LHCN-M2 (cell line): ENCODE measurements around the gene EIF4A2. TPM values are rescaled to one million over a fixed set of nuclear protein-coding genes. Genes with fewer than 3 reads are reported as not detected.

Experiments used
- DNase-seq: peaks from one replicate; pipeline ENCODE4 v3.0.0-alpha.2; 2012; ENCODE audit warnings: low read depth
- polyA plus RNA-seq: library from polyadenylated mRNA; unstranded; fragments of >200 nt; gene quantifications from one replicate; pipeline ENCODE4 v1.2.1, GENCODE V29; 2012; ENCODE audit warnings: missing spikeins
- total RNA-seq: library from RNA; depleted of rRNA; stranded (reverse); fragments of >200 nt; gene quantifications from 2 replicates; pipeline ENCODE4 v1.2.3, GENCODE V29; 2014; rRNA removed

Gene EIF4A2
- 493 and 693 TPM in 2 replicates for total RNA-seq
- 235 TPM for polyA plus RNA-seq

GRCh38 chr3:186783058-186783730, at the start of gene EIF4A2:
Gene EIF4A2, plus strand, starts transcription at chr3:186783577. Its CDS starts 34 bp downstream, at chr3:186783611.
- peak; percentile 85 for DNase-seq

GRCh38 chr3:186742618-186743380, 40.6 kb upstream of the EIF4A2 start:
- no peak for DNase-seq

GRCh38 chr3:186743666-186744065, 39.7 kb upstream of the EIF4A2 start:
- no peak for DNase-seq

GRCh38 chr3:186746008-186746407, 37.4 kb upstream of the EIF4A2 start:
- peak; percentile 49 for DNase-seq

GRCh38 chr3:186750316-186750715, 33.1 kb upstream of the EIF4A2 start:
- no peak for DNase-seq

- no peak for DNase-seq
Observed at GRCh38 chr3:186751480-186751879, 31.9 kb upstream of the EIF4A2 start.

GRCh38 chr3:186754006-186754405, 29.4 kb upstream of the EIF4A2 start:
- DNase-seq = no peak

GRCh38 chr3:186754871-186755270, 28.5 kb upstream of the EIF4A2 start:
- DNase-seq = no peak

GRCh38 chr3:186757214-186757613, 26.2 kb upstream of the EIF4A2 start:
- no peak for DNase-seq

GRCh38 chr3:186757686-186758220, 25.6 kb upstream of the EIF4A2 start:
- DNase-seq = no peak

GRCh38 chr3:186759231-186759930, 24.0 kb upstream of the EIF4A2 start:
- no peak for DNase-seq

GRCh38 chr3:186760141-186760833, 23.1 kb upstream of the EIF4A2 start:
- no peak for DNase-seq

- DNase-seq = no peak
Observed at GRCh38 chr3:186760897-186761447, 22.4 kb upstream of the EIF4A2 start.

GRCh38 chr3:186772281-186772694, 11.1 kb upstream of the EIF4A2 start:
- DNase-seq = no peak

- DNase-seq = peak; percentile 45
Observed at GRCh38 chr3:186772701-186773417, 10.5 kb upstream of the EIF4A2 start.

GRCh38 chr3:186775999-186776398, 7.4 kb upstream of the EIF4A2 start:
- no peak for DNase-seq

GRCh38 chr3:186779204-186779603, 4.2 kb upstream of the EIF4A2 start:
- DNase-seq = no peak

- DNase-seq = no peak
Observed at GRCh38 chr3:186782542-186783057, 777 bp upstream of the EIF4A2 start.

- DNase-seq = peak; percentile 64
Observed at GRCh38 chr3:186783731-186784515, 546 bp downstream of the EIF4A2 start.
